HG03558 (cell line): Measurements from ENCODE around the gene GHRL.

ENCODE experiments used
- ATAC-seq: cut with Tn5 transposase; IDR thresholded peaks from one replicate; pipeline ENCODE4 v1.9.1; 2021; ENCODE audit warnings: moderate number of reproducible peaks; ENCODE audit not compliant: unreplicated experiment; ENCODE audit errors: extremely low read depth

GHRL gene

GRCh38 chr3:10328460-10329071, 35.8 kb upstream of the GHRL start:
- no peak for ATAC-seq

GRCh38 chr3:10327592-10327991, 34.8 kb upstream of the GHRL start:
- no peak for ATAC-seq

GRCh38 chr3:10322352-10322710, 29.6 kb upstream of the GHRL start:
- ATAC-seq = no peak

GRCh38 chr3:10321630-10322351, 29.0 kb upstream of the GHRL start:
- ATAC-seq = no peak

- no peak for ATAC-seq
These were observed 27.6 kb upstream of the GHRL start for GRCh38 chr3:10320320-10320677.

GRCh38 chr3:10319804-10320203, 27.1 kb upstream of the GHRL start:
- ATAC-seq = no peak

GRCh38 chr3:10319251-10319650, 26.5 kb upstream of the GHRL start:
- ATAC-seq = no peak

- ATAC-seq = no peak
These were observed 25.2 kb upstream of the GHRL start for GRCh38 chr3:10317961-10318350.

- no peak for ATAC-seq
These were observed 24.7 kb upstream of the GHRL start for GRCh38 chr3:10317311-10317960.

- no peak for ATAC-seq
These were observed 23.1 kb upstream of the GHRL start for GRCh38 chr3:10315771-10316344.

GRCh38 chr3:10315101-10315500, 22.4 kb upstream of the GHRL start:
- no peak for ATAC-seq

GRCh38 chr3:10312861-10313260, 20.1 kb upstream of the GHRL start:
- ATAC-seq = no peak

GRCh38 chr3:10312391-10312790, 19.6 kb upstream of the GHRL start:
- no peak for ATAC-seq

- ATAC-seq = no peak
These were observed 19.0 kb upstream of the GHRL start for GRCh38 chr3:10311710-10312109.

GRCh38 chr3:10310578-10310977, 17.8 kb upstream of the GHRL start:
- ATAC-seq = no peak

GRCh38 chr3:10309736-10310135, 17.0 kb upstream of the GHRL start:
- ATAC-seq = no peak

- ATAC-seq = no peak
These were observed 15.9 kb upstream of the GHRL start for GRCh38 chr3:10308678-10309077.

- ATAC-seq = no peak
These were observed 13.4 kb upstream of the GHRL start for GRCh38 chr3:10306156-10306555.

- no peak for ATAC-seq
These were observed 12.7 kb upstream of the GHRL start for GRCh38 chr3:10305331-10305902.

GRCh38 chr3:10304905-10305304, 12.2 kb upstream of the GHRL start:
- ATAC-seq = no peak

GRCh38 chr3:10303785-10304184, 11.0 kb upstream of the GHRL start:
- no peak for ATAC-seq
